T-helper 22 cell (primary cell): ENCODE results near the gene LONRF3.

ENCODE experiments used
- DNase-seq: peaks from one replicate; pipeline ENCODE4 v3.0.0-alpha.2; 2020; ENCODE audit warnings: low read depth

Gene LONRF3

GRCh38 chrX:118974088-118974907 lies at the start of gene LONRF3:
LONRF3 (plus strand) TSS chrX:118974618; CDS start chrX:118974781, 163 bp downstream.
- peak; percentile 55 for DNase-seq

GRCh38 chrX:118928151-118928550 lies 46.3 kb upstream of the LONRF3 start:
- DNase-seq, result no peak

GRCh38 chrX:118935352-118935751 lies 39.1 kb upstream of the LONRF3 start:
- DNase-seq, result no peak

GRCh38 chrX:118941147-118941546 lies 33.3 kb upstream of the LONRF3 start:
- no peak for DNase-seq

GRCh38 chrX:118943102-118943501 lies 31.3 kb upstream of the LONRF3 start:
- no peak for DNase-seq

GRCh38 chrX:118945921-118946320 lies 28.5 kb upstream of the LONRF3 start:
- DNase-seq, result no peak

- no peak for DNase-seq
Measured at GRCh38 chrX:118948270-118948669, 26.1 kb upstream of the LONRF3 start.

GRCh38 chrX:118961866-118962560 lies 12.4 kb upstream of the LONRF3 start:
- DNase-seq, result no peak

- DNase-seq, result no peak
Measured at GRCh38 chrX:118963159-118963558, 11.3 kb upstream of the LONRF3 start.

- DNase-seq, result no peak
Measured at GRCh38 chrX:118964252-118964651, 10.2 kb upstream of the LONRF3 start.

GRCh38 chrX:118965395-118965794 lies 9.0 kb upstream of the LONRF3 start:
- no peak for DNase-seq

GRCh38 chrX:118968031-118968430 lies 6.4 kb upstream of the LONRF3 start:
- no peak for DNase-seq

- no peak for DNase-seq
Measured at GRCh38 chrX:118971552-118971951, 2.9 kb upstream of the LONRF3 start.

- no peak for DNase-seq
Measured at GRCh38 chrX:118973389-118974087, 880 bp upstream of the LONRF3 start.

- DNase-seq, result peak; percentile 43
Measured at GRCh38 chrX:118974908-118975671, 672 bp downstream of the LONRF3 start.

- DNase-seq, result peak; percentile 57
Measured at GRCh38 chrX:118975831-118976598, 1.6 kb downstream of the LONRF3 start.

GRCh38 chrX:118976599-118977340 lies 2.4 kb downstream of the LONRF3 start:
- DNase-seq, result no peak

GRCh38 chrX:118977424-118977823 lies 3.0 kb downstream of the LONRF3 start:
- DNase-seq, result no peak

- DNase-seq, result no peak
Measured at GRCh38 chrX:118978451-118978850, 4.0 kb downstream of the LONRF3 start.

GRCh38 chrX:118980761-118981160 lies 6.3 kb downstream of the LONRF3 start:
- no peak for DNase-seq

GRCh38 chrX:118983513-118983912 lies 9.1 kb downstream of the LONRF3 start:
- no peak for DNase-seq
